Activated gamma-delta T cell treated with Interleukin-2 at 50 U/mL for 16 hours (primary cell): ENCODE data around the gene HSPH1.
"Not testable (repeated sequence)": the region's sequence is repeated elsewhere in the genome, so short reads cannot be mapped to it uniquely, and the experiment has no call there.

Experiments used
- DNase-seq: peaks from one replicate; pipeline ENCODE4 v3.0.0-alpha.2; 2020

HSPH1 gene

GRCh38 chr13:31122544-31123260 lies 39.0 kb downstream of the HSPH1 start:
- DNase-seq, result no peak

- DNase-seq, result no peak
Measured at GRCh38 chr13:31122143-31122542, 39.6 kb downstream of the HSPH1 start.

DNA sequence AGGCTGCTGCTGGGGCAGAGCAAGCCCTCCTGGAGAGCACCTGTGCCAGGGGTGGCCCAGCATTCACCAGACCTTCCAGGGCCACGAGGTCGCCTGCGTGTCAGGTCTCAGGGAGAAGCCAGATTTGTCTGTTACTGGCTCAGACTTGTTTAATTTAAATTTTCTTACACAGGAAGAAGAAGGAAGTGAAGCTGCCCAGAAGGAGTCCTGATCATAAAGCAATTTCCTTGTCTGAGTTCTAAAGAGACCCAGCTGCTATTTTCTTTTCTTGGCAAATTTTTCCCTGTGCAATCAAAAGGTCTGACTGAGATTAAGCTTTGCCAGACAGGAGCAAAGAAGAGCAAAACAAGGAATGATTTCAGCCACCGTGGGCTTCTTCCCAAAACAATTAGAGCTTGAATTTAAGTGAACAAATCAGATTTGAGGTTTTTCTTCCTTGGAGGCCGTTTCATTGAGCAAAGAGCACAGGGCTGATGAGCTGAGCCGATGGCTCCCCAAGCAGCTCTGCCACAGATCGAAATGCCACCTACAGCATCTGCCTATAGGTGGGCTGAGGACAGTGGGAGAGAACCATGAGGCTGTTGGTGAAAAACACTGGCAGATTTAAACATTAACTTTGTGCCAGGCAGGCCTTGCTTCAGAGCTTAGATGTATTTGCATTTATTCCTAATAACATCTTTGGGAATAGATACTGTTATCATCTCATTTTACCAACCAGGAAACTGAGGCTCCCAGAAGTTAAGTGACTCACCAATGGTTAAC lies 40.1 kb downstream of the HSPH1 start:
- DNase-seq, result no peak

DNA sequence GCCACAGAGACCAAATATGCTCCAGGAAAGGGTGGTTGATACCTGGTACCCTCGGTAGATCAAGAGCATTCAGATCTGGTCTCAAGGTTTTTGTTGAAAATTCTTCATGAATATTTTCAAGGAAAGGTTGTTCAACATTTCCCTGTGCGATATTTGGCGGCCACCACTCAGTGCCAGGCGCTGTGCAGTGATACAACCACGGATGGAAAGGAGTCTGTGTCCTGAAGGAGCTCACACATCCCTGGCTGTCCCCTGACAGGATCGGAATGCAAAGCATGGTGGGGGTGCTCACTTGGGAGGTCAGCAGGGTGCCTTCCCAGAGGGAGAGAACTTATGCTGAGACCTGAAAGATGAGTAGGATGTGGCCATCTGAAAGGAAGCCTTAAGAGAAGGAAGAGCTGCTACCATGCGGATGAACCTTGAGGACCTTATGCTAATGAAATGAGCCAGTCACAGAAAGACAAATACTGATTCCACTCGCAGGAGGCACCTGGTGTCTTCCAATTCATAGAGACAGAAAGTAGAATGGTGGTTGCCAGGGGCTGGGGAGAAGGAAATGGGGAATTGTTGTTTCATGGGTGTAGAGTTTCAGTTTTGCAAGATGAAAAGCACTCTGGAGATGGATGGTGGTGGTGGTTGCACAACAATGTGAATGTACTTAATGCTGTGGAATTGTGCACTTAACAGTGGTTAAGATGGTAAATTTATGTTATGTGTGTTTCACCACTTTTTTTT lies 41.6 kb downstream of the HSPH1 start:
- no peak for DNase-seq

DNA sequence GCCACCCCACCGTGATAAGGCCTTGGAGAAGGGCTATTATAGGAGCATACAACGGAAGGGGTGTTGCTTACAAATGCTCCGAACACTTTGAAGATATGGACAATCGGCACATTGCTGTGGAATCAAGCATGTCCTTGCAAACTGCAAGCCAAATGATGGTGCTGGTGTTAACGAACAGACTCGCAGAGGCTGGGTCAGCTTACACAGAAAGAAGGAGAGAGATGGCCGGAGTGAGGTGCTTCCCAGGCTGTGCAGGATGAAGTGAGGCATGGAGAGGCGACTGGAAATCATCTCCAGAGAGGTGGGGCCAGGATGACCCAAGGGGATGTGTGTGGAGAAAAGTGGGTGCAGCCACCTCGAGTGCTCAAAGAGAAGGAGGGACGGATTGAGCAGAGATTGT lies 42.2 kb downstream of the HSPH1 start:
- no peak for DNase-seq

DNA sequence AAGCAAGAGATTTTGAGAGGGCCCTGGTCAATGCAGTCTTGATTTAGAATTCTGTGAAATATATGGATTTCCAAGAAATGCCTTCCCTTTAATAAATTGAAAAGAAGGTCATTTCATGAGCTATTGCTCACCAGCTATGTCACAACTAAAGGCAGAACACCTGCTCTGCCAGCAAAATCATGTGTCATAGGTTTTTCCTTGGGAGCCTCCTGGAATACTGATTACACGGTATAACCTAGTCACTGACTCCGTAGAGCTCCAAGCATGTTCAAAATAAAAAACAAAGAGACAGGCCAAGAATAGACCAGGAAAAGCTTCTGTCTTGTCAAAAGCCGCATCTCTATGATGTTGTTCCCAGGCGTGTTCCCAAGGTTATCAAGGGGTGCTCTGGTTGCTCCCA lies 45.5 kb downstream of the HSPH1 start:
- no peak for DNase-seq

GRCh38 chr13:31115616-31116015 lies 46.1 kb downstream of the HSPH1 start:
- no peak for DNase-seq

GRCh38 chr13:31114641-31115040 lies 47.1 kb downstream of the HSPH1 start:
- DNase-seq, result no peak

DNA sequence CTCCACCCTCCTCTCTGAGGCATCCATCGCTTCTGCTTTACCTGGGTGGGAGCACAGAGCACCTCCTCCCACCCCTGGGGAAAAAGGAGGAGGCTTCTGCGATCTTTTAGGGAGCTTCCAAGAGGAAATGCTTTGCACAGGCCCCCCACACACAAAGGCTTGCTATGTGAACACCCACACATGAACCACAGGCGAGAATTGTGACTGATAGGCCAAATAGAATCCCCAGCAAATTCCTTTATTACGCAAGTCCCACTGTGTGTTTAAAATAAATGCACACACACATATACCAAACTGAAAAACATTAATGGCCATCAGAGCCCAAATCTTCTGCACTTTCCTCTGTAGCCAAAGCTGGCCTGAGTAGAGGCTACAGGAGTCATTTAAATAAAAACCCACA lies 50.6 kb downstream of the HSPH1 start:
- DNase-seq, result no peak

DNA sequence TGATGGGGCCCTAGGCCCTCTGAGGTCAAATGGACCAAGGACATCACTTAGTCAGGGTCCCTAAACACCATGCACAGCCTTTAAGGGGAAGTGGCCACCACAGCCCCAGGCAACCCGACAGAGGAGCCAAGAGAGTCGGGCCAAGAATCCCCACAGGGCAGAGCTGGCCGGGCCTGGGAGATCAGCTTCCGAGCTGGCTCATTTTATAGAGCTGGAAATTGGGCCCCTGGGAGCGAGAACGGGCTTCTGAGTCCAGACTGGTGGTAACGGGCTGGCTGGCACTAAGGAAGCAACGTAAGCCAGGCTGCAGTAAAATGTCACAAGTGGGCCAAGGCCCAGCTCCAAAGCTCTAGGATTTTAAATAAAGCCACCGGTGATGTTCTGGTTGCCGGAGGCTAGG lies 51.1 kb downstream of the HSPH1 start:
- DNase-seq, result no peak

DNA sequence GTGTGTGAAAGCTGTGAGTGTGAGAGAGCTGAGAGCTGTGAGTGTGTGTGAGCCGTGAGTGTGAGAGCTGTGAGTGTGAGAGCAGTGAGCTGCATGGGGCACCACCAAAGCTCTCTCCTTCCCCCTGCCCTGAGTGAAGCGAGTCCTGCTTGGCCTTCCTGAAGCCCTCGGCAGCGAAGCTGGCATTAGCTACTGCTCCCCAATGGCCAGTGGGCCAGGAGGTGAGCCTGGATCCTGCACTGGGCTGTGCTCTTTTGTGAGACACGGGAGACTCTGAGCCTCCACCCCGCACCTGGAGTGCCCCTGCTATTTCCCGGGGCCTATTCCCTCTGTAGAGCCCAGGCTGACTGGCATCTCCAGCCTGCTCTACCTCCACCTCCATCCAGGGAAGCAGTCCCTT lies 51.5 kb downstream of the HSPH1 start:
- DNase-seq, result no peak

- DNase-seq, result no peak
Measured at GRCh38 chr13:31107109-31107508, 54.6 kb downstream of the HSPH1 start.

- DNase-seq, result no peak
Measured at GRCh38 chr13:31105856-31106255, 55.8 kb downstream of the HSPH1 start.

GRCh38 chr13:31105020-31105795 lies 56.5 kb downstream of the HSPH1 start:
- DNase-seq, result no peak

DNA sequence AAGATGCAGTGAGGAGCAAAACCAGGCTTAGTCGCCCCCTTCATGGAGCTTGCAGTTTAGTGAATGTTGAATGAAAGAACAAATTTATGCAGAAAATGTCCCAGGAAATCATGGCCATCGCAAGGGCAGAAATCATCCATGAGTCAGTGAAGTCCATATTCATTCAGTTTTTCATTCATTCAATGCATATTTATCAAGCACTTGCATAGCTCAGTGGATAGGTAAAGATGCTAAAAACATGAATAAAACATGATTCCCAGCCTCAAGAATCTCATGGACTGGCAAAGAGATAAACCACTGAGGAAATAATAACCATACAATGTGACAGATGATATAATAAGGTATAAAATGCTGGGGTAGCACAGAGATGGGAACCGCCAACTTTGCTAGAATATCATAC lies 58.8 kb downstream of the HSPH1 start:
- no peak for DNase-seq

- no peak for DNase-seq
Measured at GRCh38 chr13:31101472-31102170, 60.1 kb downstream of the HSPH1 start.

DNA sequence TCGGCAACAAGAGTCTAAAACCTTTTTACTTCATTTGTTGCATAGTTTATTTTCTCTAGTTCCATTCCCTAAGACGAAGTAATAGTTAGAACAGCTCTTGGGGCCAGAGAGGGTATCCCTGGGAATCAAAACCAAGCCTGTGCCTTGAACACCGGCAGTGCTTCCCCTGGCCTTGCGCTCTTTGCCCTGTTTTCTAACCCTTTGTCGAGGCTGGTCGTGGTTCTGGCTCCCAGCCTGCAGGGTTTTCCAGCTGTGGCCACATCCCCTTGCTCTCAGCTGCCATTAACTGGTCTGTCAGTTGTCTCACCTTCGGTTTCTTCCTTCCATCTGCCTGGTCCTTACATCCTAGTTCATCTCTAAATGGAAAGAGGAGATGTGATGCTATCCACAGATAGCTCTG lies 61.0 kb downstream of the HSPH1 start:
- no peak for DNase-seq

GRCh38 chr13:31097911-31098434 lies 63.7 kb downstream of the HSPH1 start:
- DNase-seq, result not testable (repeated sequence)

DNA sequence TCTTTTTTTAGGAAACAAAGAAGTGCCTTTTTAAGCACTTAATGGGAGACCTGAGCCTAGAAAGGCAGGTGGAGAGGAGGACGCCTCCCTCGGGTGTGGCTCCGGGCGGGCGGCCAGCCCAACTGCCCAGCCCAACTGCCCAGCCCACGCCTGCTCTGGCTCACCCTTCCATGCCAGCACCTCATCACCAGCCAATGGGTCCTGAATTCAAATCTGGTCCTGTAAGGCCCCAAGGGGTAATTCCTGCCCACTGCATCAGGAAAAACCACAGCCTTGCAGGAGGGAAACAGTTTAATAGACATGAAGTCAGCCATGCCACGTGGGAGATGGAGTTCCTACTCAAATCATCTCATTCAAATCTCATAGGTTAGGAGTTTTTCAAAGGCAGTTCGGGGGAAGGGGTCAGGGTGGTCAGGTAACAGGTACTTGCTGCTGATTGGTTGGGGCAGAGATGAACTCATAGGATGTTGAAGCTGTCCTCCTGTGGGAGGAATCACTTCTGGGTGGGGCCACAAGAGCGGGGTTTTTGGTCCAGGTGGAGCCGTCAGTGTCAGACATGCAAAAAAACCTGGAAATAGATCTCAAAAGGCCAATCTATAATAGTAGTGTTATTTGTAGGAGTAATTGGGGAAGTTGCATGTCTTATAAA lies 64.9 kb downstream of the HSPH1 start:
- no peak for DNase-seq

DNA sequence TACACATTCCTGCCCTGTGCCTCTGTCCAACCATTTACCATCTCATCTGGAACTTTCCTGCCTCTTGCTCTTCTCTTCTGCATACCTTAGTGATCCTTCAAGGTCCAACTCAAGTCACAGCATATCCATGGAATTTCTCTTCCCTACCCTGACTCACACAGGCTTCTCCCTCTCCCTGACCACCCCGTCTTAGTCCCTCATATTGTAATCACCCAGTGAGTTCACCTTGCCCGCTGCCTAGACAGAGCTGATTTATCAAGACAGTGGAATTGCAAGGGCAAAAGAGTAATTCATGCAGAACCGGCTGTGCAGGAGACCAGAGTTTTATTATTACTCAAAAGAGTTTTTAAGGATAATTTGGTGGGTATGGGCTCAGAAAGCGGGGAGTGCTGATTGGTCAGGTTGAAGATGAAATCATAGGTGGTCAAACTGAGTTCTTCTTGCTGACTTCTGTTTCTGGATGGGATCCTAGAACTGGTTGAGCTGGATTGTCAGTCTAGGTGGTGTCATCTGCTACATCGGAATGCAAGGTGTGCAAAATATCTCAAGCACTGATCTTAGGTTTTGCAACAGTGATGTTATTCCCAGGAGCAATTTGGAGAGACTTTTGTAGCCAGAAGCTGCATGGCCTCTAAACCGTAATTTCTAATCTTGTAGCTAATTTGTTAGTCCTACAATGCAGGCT lies 67.2 kb downstream of the HSPH1 start:
- no peak for DNase-seq
